ENCODE results near the gene ENTHD1.

Gene ENTHD1

DNA sequence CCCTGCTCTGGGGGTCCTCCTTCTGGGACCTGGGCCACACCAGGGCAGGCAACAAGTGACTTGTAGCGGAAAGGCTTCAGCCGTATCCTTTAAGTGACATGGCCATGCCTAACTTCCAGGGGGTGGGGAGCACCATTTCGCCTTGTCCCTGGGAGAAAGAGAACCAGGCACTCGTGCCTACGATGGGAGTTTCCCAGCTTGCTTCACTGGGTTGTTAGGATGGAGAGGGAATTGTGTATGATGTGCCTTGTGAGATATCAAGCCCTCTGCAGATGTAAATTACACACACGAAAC, 171.6 kb downstream of the ENTHD1 start:
- no peaks in the 10 kb centered on the region; the same call in 1 of the 2 replicates for H3K27me3 ChIP-seq (ENCODE audit: insufficient read depth, low read length)
- no peak overlapping the region for H3K27ac ChIP-seq (ENCODE audit: low read depth, low read length, poor library complexity, severe bottlenecking)
- no peak overlapping the region for H3K4me3 ChIP-seq (ENCODE audit: low read depth, low read length, poor library complexity, severe bottlenecking)

DNA sequence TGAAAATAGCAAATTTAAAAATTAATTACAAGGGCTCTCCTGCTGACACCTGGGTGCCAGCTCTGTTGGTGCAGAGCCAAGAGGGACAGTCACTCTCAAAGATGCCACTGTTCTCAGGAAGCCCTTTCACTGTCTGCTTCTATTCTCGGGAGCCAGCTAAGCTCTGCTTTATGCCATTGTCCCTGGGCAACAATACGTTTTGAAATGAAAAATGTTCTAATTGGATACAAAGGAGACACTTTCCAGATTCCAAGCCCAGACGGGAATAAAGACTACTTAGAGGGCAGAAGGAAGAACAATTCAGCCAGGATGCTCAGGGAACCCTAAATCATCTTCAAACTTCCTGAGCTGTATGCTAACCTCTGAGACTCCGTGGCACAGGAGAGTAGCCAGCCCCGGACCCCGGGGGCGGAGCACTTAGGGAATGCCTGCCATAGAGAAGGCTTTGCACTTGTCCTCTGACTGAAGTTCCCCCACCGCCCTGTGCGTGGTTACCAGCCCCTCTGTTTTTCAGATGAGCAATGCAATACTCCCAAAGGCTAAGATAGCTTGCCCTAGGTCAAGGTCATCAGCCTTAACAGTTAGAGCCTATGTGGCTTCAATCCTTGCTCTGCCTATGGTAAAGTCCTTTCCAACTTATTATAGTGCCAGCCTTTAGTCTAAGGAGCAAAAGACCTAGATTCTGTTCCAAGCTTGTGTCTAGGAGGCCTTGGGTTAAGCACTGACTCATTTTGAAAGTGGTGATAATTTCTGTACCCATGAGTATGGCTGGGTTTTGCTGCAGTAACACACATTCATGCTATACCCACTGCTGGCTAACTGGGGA, 172.1 kb downstream of the ENTHD1 start:
- Histone ChIP-seq H3K4me1 (ENCODE audit: insufficient read depth, low read length, severe bottlenecking) (no peaks in the 10 kb centered on the region), H2AFZ (ENCODE audit: low read length) (no peak overlapping the region), H3K9ac (ENCODE audit: low read length) (no peak overlapping the region), H3K9me2 (ENCODE audit: low read depth, low read length) (no peaks in the 10 kb centered on the region), H3K9me3 (ENCODE audit: low read length) (no peaks in the 10 kb centered on the region), H4K20me1 (ENCODE audit: insufficient read depth, low read length) (no peaks in the 10 kb centered on the region), H3K36me3 (ENCODE audit: insufficient read depth, low read length) (no peaks in the 10 kb centered on the region), H3K4me3 (ENCODE audit: low read depth, low read length, poor library complexity, severe bottlenecking) (no peak overlapping the region), H3K27me3 (ENCODE audit: insufficient read depth, low read length) (no peaks in the 10 kb centered on the region; the same call in 1 of the 2 replicates), H3K4me2 (ENCODE audit: low read length) (no peak overlapping the region), H3K79me2 (ENCODE audit: insufficient read depth, low read length) (no peaks in the 10 kb centered on the region), H3F3A (ENCODE audit: insufficient read depth, low read length) (no peaks in the 10 kb centered on the region), H3K27ac (ENCODE audit: low read depth, low read length, poor library complexity, severe bottlenecking) (no peak overlapping the region)
- TF ChIP-seq EZH2 (IDR thresholded peaks at IDR 0.05; ENCODE audit: borderline replicate concordance, low read length) = no peak
- TF ChIP-seq, protein P1, sequence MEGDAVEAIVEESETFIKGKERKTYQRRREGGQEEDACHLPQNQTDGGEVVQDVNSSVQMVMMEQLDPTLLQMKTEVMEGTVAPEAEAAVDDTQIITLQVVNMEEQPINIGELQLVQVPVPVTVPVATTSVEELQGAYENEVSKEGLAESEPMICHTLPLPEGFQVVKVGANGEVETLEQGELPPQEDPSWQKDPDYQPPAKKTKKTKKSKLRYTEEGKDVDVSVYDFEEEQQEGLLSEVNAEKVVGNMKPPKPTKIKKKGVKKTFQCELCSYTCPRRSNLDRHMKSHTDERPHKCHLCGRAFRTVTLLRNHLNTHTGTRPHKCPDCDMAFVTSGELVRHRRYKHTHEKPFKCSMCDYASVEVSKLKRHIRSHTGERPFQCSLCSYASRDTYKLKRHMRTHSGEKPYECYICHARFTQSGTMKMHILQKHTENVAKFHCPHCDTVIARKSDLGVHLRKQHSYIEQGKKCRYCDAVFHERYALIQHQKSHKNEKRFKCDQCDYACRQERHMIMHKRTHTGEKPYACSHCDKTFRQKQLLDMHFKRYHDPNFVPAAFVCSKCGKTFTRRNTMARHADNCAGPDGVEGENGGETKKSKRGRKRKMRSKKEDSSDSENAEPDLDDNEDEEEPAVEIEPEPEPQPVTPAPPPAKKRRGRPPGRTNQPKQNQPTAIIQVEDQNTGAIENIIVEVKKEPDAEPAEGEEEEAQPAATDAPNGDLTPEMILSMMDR (IDR thresholded peaks at IDR 0.05; ENCODE audit: low read length) = no peak

More for the DNA sequence above, 171.6 kb downstream of the ENTHD1 start:
- Histone ChIP-seq H3K36me3 (ENCODE audit: insufficient read depth, low read length) (no peaks in the 10 kb centered on the region), H3F3A (ENCODE audit: insufficient read depth, low read length) (no peaks in the 10 kb centered on the region), H3K9me3 (ENCODE audit: low read length) (no peaks in the 10 kb centered on the region), H3K9ac (ENCODE audit: low read length) (no peak overlapping the region), H3K79me2 (ENCODE audit: insufficient read depth, low read length) (no peaks in the 10 kb centered on the region), H3K9me2 (ENCODE audit: low read depth, low read length) (no peaks in the 10 kb centered on the region), H3K4me1 (ENCODE audit: insufficient read depth, low read length, severe bottlenecking) (no peaks in the 10 kb centered on the region), H2AFZ (ENCODE audit: low read length) (no peak overlapping the region), H4K20me1 (ENCODE audit: insufficient read depth, low read length) (no peaks in the 10 kb centered on the region), H3K4me2 (ENCODE audit: low read length) (no peak overlapping the region)
- TF ChIP-seq EZH2 (IDR thresholded peaks at IDR 0.05; ENCODE audit: borderline replicate concordance, low read length) = no peak
- TF ChIP-seq, protein P1 (IDR thresholded peaks at IDR 0.05; ENCODE audit: low read length) = no peak

DNA sequence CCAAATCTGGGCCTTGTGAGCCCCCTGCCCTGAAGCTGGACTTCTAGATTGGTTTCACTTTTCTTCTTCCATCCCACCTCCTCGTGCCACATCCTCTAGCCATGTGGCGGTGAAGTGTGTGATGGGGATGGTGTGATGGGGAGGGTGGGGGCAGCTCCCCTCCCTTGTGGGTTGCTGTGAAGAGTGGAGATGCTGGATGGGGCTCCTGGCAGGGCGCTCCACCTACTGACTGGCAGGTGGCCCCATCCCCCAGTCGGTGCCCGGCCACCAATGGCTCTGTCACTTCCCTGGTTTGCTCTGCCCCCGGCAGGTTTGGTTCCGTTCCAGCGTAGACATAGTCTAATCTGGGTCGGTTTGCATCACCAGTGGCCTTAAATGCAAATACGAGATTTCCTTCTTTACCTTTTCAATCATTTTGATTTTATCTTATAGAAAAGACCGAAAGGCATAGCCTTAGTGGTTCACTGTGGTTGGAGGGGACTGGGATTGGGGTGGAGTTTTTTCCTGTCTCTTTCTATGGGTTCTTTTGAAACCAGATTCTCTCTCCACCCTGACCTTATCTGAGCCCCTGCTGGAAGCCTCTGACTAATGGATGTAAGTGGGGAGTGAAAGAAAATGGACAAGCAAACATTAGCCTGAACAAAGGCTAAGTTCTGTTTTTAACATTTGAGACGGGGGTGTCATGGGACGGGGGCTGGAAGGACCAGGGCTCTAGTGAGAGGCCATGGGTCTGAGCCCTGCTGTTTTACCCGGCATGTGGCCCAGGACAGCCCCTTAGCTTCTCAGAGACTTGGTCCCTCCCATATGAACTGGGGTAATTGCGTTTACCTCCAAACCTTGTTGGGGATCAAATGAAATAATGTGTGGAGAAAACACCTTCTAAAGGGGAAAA, 173.8 kb downstream of the ENTHD1 start:
- TF ChIP-seq EZH2 (IDR thresholded peaks at IDR 0.05; ENCODE audit: borderline replicate concordance, low read length) = no peak
- TF ChIP-seq, protein P1 (IDR thresholded peaks at IDR 0.05; ENCODE audit: low read length) = no peak
- H3K4me3 ChIP-seq (ENCODE audit: low read depth, low read length, poor library complexity, severe bottlenecking) = no peak overlapping the region
- H3K27me3 ChIP-seq (ENCODE audit: insufficient read depth, low read length) = no peaks in the 10 kb centered on the region; the same call in 1 of the 2 replicates
- H4K20me1 ChIP-seq (ENCODE audit: insufficient read depth, low read length) = no peaks in the 10 kb centered on the region
- no peak overlapping the region for H2AFZ ChIP-seq (ENCODE audit: low read length)
- H3F3A ChIP-seq (ENCODE audit: insufficient read depth, low read length) = no peaks in the 10 kb centered on the region
- H3K9me2 ChIP-seq (ENCODE audit: low read depth, low read length) = no peaks in the 10 kb centered on the region
- no peaks in the 10 kb centered on the region for H3K9me3 ChIP-seq (ENCODE audit: low read length)
- no peak overlapping the region for H3K4me2 ChIP-seq (ENCODE audit: low read length)
- H3K27ac ChIP-seq (ENCODE audit: low read depth, low read length, poor library complexity, severe bottlenecking) = no peak overlapping the region
- H3K79me2 ChIP-seq (ENCODE audit: insufficient read depth, low read length) = no peaks in the 10 kb centered on the region
- no peaks in the 10 kb centered on the region for H3K4me1 ChIP-seq (ENCODE audit: insufficient read depth, low read length, severe bottlenecking)
- H3K9ac ChIP-seq (ENCODE audit: low read length) = no peak overlapping the region
- H3K36me3 ChIP-seq (ENCODE audit: insufficient read depth, low read length) = no peaks in the 10 kb centered on the region
